Erythroblast (primary cell): ENCODE data around the gene PNMA6E.
A peak's percentile ranks its signal among the peaks of the same experiment; 100 is the strongest.
"Not testable (repeated sequence)": the region's sequence is repeated elsewhere in the genome, so short reads cannot be mapped to it uniquely, and the experiment has no call there.

Experiments used
- DNase-seq, 2 experiments: peaks; one replicate each; lab custom pipeline; 2025; lab: John Stamatoyannopoulos, UW
- GATA1 ChIP-seq: IDR thresholded peaks from 2 replicates; pipeline ENCODE4 v1.6.1; 2011; ENCODE audit warnings: low read depth, mild to moderate bottlenecking, control low read depth, low read length, moderate library complexity
- POLR2A ChIP-seq: IDR thresholded peaks from 2 replicates; pipeline ENCODE4 v1.6.1; 2011; ENCODE audit warnings: mild to moderate bottlenecking, low read length

Gene PNMA6E

DNA sequence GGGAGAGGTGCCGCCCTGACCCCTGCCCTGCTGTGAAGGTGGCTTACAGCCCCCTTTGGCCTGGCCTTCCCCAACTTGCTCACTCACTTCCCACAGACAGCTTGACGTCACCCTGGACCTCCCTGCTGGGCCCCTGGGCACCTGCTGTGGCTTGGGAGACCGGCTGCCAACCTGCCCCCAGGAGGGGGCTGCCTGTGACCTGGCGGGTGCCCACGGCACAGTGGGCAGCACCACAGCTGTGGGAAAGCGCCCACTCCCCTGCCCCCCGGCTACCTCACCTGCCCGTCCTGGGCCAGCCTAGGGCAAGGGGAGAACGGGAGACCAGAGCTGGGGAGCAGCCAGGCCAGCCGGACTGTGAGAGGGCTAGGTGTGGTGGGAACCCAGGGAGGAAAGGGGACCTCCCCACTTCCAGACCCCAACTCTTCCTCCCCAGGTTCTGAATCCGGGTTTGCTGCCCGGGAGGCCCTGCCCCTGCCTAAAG lies 7.8 kb upstream of the PNMA6E start:
- DNase-seq: no peak
- no peak for TF ChIP-seq GATA1
- no peak for TF ChIP-seq POLR2A

DNA sequence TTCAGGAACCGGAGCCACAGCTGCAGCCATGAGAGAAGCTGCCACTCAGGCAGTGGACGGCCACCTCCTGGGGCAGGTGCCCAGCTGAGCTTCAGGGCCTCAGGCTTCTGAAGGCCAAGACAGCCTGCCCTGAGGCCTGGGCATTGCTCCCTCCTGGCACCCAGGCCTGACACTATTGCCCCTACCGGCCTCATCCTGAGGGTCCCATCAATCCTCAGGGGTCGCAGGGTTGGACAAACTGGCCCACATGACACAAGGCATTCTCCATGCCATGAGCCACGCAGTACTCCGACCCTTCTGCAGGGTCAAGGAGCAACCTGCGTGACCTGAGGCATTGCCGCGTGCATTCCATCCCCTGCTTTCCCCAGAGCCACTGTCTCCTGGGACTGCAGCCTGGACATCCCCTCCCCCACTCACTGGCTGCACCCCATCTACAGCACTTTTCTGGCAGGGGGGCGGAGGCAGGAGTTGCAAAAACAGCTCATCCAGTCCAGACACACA lies 7.1 kb upstream of the PNMA6E start:
- no peak for DNase-seq
- TF ChIP-seq POLR2A (no peak), GATA1 (no peak)

DNA sequence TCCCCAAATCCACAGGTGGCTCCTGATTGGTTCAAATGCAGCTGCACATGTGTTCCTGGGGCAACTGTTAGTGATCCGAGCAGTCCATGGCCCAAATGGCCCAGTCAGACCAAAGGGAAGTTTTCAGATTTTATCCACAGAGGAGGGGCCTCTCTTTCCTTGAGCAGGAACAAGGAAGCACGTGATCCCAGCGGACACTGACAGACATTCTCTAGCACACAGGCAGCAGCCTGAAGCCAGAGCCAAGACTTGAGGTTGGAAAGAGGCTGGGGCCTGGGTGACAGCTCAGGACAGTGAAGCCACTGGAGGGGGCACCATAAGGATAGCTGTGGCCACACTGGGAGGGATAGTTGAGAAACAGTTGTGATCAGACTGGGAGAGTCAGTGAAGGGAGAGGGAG lies 6.6 kb upstream of the PNMA6E start:
- TF ChIP-seq GATA1 (no peak), POLR2A (no peak)
- DNase-seq: no peak

DNA sequence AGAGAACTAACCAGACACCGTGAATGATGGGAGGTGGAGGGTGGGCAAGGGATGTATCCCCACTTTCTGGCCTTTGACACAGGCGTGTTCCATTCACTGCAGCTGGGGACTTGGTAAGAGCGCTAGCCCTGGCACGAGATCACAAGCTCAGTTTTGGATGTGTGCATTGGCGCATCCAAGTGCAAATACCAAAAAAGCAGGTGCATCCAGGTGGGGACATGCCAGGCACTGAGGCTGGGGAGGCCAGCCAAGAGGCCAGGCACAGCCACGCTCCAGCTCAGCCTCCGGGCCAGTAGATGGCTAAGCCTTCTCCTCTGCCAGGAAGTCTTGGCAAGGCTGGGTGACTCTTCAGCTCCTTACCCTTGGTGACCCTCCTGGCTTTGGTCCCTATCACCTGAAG lies 5.8 kb upstream of the PNMA6E start:
- DNase-seq: no peak
- TF ChIP-seq POLR2A (no peak), GATA1 (no peak)

DNA sequence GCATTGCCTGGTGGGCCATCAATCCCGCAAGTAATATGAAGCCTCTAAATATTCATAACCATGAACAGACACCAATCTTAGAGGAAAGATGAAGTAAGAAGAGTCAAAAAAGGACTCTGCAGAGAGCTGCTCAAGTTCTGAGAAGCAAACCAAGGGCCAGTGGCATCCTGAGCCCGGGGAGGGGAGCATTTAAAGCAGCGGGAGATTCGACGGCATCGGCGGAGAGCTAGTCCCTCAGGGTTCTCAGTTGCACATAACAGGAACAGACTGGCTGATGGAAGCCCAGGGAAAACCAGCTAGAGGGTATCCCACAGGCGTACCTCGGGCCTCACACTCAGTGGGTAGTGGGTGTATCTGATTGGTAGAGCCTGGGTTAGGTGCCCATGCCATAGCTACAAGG lies 4.9 kb upstream of the PNMA6E start:
- no peak for DNase-seq
- TF ChIP-seq GATA1 (no peak), POLR2A (no peak)

DNA sequence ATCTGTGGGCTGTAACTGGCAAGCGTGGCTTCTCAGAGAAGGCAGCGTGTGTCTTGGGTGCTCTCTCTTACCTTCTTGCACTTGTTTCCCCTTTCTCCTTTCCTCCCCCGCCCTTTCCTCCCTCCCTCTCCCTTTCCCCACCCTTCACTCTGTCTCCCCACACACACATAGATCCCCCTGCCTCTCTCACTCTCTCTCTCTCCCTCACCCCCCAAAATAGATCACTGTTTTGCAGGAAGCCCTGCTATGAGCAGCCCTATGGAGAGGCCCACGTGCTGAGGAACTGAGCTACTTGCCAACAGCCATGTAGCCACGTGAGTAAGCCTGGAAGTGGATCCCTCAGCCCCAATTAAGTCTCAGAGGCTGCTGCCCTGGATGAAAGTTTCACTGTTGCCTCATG lies 4.3 kb upstream of the PNMA6E start:
- TF ChIP-seq POLR2A: no peak
- TF ChIP-seq GATA1: no peak
- DNase-seq: no peak

DNA sequence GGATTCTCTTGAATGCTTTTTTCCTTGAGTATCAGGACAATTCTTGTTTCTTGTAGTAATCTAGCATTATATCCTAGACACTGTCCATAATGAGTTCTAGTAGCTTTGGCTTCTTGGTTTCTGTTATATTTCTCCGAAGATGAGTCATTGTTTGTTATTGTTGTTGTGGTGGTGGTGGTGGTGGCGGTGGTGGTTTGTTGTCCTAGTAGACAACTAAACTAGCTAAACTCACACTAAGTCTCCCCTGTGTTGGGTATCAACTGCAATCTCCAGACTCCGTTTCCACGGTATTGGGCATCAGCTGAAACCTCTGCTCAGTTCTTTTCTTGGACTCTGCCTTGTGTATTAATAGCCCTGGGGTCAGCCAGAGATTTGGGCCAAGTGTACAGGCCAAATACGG lies 3.2 kb upstream of the PNMA6E start:
- not testable (repeated sequence) for DNase-seq

DNA sequence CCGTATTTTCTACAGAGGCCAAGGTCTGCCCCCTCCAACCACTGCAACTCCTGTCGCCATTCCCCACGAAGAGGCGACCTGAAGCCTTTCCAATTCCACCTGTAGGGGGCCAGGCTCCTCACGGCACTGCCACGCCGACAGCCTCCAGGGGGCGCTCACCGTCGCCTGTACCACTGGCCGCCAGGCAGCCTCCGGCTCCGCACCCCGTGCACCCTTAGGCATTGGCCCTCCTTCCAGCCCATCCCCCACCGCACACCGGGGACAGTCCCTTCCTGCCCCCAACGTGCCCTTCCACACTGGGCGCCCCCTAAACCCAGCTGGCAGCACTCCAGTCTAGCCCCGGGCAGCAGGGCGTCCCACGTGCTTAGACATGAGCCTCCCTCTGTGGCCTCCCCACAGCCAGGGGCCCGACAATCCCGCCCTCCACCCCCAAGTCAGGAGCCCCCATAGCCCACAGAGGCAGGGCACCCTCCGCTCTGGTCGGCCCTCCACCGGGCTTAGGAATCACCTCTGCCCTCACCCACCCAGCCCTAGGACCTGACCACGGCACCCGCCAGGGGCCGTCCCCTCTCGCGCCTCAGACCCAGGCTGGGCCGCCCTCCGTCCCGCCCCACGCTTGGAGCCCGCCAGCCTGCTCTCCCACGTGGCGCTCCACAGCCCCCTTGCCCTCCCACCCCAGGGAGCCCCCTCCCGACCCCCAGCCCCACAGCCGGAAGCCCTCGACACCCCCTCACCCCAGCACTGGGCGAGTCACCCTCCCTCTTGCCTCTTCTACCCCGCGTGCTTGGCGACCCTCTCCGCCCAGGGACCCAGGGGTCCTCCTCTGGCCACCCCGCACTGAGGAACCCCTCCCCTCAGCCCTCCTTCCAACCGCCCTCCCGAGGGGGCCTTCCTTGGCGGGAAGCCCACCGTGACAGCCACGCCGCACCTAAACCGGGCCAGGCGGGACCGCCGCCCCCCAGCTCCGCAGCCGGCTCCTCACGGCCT lies 711 bp downstream of the PNMA6E start:
- peak; percentile 66 to 78 for DNase-seq
- TF ChIP-seq POLR2A (no peak), GATA1 (no peak)

DNA sequence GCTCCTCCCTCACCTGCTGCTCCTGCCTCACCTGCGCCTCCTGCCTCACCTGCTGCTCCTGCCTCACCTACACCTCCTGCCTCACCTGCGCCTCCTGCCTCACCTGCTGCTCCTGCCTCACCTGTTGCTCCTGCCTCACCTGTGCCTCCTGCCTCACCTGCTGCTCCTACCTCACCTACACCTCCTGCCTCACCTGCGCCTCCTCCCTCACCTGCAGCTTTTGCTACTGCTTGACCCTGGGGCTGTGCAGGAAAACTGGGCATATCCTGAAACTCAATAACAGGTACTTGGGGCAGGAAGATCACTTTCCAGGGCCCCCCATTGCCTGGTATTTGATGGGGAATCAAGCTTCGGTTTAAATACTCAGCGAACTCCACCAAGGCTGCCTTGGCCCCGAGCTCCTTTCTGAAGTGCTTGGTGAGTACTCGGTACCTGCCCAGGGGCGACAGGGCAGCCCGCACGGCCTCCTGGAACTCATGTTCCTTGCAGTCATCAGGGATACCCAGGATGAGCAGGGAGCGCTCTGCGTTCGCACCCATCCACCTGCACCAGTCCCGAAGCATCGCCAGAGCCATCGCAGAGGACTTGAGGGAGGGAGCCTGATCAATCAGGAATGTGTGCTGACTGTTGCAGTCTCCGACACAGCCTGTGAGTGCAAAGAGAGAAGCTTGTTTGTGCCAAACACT lies 2.7 kb downstream of the PNMA6E start:
- DNase-seq: no peak
- TF ChIP-seq GATA1 (no peak), POLR2A (no peak)

DNA sequence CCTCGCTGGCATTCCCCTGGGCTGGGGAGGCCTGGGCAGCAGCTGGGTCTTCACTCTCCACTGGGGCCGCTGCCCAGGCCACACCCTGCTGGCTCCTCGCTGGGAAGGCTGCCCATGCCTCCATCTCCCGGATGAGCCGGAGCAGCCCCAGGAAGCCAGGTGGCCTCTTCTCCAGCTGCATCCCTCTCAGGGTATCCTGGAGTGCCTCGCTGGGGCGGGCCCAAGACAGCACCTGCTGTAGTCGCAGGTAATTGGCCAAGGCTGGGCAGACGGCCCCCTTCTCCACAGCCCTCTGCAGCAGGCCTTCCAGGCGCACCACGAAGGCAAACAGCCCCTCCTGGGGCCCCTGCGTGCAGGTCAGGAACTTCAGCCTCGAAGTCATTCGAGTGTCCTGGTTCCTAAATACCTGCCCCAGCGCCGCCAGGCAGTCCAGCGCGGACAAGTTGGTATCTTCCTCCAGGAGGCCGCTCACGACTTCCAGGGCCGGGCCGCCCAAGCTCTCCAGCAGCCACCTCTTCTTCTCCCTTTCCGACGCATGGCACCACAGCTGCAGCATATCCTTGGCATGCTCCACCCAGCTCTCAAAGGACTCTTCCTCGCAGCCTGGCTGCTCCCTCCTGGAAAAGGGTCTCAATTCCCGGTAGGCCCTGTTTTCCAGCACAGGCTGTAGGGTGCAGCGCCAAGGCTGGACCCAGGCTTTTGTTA lies 3.7 kb downstream of the PNMA6E start:
- DNase-seq: no peak
- TF ChIP-seq GATA1: no peak
- TF ChIP-seq POLR2A: no peak

DNA sequence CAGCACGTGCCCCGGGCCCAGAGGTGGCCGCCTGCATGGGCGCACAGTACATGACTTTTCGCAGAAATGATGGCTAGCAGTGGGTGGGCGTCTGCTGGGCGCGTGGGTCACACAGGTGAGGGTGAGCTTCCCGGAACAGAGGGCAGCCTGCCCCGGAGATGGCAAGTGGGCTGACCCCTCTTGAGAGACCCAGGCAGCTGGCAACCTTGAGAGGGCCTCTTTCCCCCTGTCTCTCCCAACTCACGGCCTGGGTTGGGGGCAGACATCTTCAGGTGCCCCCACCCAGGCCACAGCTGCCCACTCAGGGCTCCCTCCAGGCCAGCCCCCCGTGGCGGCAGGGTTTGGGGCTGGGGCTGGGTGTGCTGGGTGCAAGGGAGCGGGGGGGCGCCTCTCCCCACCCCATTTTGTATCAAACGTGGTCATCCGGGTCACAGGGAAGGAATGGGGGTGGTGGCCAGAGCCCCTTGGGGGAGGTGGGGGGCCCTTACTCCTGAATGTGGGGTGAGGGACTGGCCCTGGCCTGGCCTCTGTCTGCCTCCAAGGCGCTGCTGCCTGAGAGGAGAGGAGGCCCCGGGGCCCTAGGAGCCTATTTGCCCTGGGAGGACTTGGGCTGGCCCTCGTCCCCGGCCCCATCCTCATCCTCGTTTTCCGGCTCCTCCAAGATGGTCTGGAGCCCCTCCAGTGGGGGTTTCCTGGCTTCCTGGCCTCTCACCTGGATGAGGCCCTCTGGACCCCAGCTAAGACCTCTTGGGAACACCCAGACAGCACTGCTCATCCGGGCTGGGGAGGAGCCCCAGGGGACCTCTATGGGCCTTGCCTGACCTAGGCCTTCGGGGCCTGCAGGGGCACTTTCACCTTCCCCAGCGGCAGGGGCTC lies 4.6 kb downstream of the PNMA6E start:
- no peak for DNase-seq
- TF ChIP-seq POLR2A (no peak), GATA1 (no peak)

DNA sequence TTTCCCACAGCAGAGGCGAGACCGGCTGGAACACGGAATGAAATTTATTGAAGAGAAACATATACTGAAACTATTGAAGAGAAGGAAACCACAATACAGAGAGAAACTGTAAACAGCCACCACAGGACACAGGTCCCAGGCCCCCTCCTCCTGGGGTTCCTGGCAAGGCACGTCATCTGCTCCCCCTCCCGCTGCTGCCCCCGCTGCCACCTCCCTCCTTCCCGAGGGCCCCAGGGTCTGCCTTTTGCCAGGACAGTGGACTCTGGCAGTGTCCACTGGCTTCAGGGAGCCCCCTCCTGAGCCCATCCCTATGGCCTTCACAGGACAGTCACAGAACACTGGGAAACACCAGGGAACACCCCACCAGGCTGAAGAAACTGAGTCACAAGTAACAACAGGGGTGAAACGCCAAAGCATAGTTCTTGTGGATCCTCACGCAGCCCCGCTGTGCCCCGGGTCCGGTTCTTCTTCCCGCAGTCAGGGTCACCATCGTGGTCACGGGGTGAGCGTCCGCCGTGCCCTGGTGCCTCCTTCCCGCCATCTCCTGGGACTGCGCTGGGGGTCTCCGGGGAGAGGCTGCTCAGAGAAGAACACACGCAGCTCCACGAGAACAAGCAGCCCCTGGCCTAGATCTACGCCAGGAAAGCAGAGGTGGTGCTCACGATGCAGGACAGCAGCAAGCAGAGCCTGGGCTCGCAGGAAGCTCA lies 5.4 kb downstream of the PNMA6E start:
- TF ChIP-seq POLR2A (no peak), GATA1 (no peak)

DNA sequence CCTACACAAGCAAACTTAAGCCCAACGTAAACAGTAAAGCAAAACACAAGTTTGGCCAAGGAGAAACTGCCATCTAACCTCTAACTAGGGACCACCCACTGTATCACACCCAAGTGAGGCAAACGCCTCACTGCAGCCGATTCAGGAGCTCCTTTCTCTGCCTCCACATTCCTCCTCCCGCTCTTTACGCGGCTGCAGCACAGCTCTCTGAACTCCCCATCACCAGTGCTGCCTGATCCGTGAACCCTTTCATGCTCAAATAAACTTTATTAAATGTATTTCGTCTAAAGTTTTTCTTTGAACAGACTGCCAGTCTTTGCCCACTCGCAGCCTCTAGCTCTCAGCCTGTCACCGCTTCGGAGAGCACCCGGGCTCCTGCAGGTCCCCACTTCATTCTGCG lies 6.5 kb downstream of the PNMA6E start:
- no peak for TF ChIP-seq POLR2A
- no peak for TF ChIP-seq GATA1
- DNase-seq: no peak

More for the DNA sequence above, 5.4 kb downstream of the PNMA6E start:
- no peak for DNase-seq
